Stimulated activated CD4-positive, alpha-beta T cell treated with anti-CD3 and anti-CD28 coated beads, Interleukin-12 subunit alpha, Interleukin-12 subunit beta, amount 100 ng/mL, for 24 hours (primary cell): Measurements from ENCODE around the gene CCDC141.
"Not testable (repeated sequence)": the region's sequence is repeated elsewhere in the genome, so short reads cannot be mapped to it uniquely, and the experiment has no call there.

ENCODE experiments used
- DNase-seq, 2 experiments: peaks; one replicate each; pipeline ENCODE4 v3.0.0-alpha.2; 2020; ENCODE audit warnings: low read depth in 2 of 2

The CCDC141 gene

GRCh38 chr2:179049546-179050311 is at the start of gene CCDC141:
Gene CCDC141, minus strand, starts transcription at chr2:179050137. Its CDS starts 196 bp downstream, at chr2:179049941.
- no peak for DNase-seq

GRCh38 chr2:179098080-179098689 is 48.2 kb upstream of the CCDC141 start:
- no peak for DNase-seq

- no peak for DNase-seq
Observed at GRCh38 chr2:179097131-179097530, 47.2 kb upstream of the CCDC141 start.

- no peak for DNase-seq
Observed at GRCh38 chr2:179096090-179096489, 46.2 kb upstream of the CCDC141 start.

- DNase-seq = not testable (repeated sequence)
Observed at GRCh38 chr2:179092912-179093311, 43.0 kb upstream of the CCDC141 start.

- no peak for DNase-seq
Observed at GRCh38 chr2:179082697-179083096, 32.8 kb upstream of the CCDC141 start.

- DNase-seq = no peak
Observed at GRCh38 chr2:179081954-179082353, 32.0 kb upstream of the CCDC141 start.

- no peak for DNase-seq
Observed at GRCh38 chr2:179072527-179072926, 22.6 kb upstream of the CCDC141 start.

GRCh38 chr2:179071810-179072355 is 21.9 kb upstream of the CCDC141 start:
- no peak for DNase-seq

- DNase-seq = no peak
Observed at GRCh38 chr2:179070895-179071294, 21.0 kb upstream of the CCDC141 start.

GRCh38 chr2:179069685-179070084 is 19.7 kb upstream of the CCDC141 start:
- DNase-seq = no peak

- DNase-seq = no peak
Observed at GRCh38 chr2:179068991-179069643, 19.2 kb upstream of the CCDC141 start.

- DNase-seq = no peak
Observed at GRCh38 chr2:179059026-179059700, 9.2 kb upstream of the CCDC141 start.

- DNase-seq = no peak
Observed at GRCh38 chr2:179057737-179058136, 7.8 kb upstream of the CCDC141 start.

- not testable (repeated sequence) for DNase-seq
Observed at GRCh38 chr2:179053568-179053967, 3.6 kb upstream of the CCDC141 start.

- DNase-seq = no peak
Observed at GRCh38 chr2:179051250-179051649, 1.3 kb upstream of the CCDC141 start.

- DNase-seq = no peak
Observed at GRCh38 chr2:179050755-179051154, 818 bp upstream of the CCDC141 start.

- DNase-seq = no peak
Observed at GRCh38 chr2:179049203-179049545, 763 bp downstream of the CCDC141 start.

- no peak for DNase-seq
Observed at GRCh38 chr2:179048099-179048498, 1.8 kb downstream of the CCDC141 start.

- not testable (repeated sequence) for DNase-seq
Observed at GRCh38 chr2:179045602-179046001, 4.3 kb downstream of the CCDC141 start.

- DNase-seq = no peak
Observed at GRCh38 chr2:179044500-179044899, 5.4 kb downstream of the CCDC141 start.

- no peak for DNase-seq
Observed at GRCh38 chr2:179037807-179038206, 12.1 kb downstream of the CCDC141 start.
